ENCODE measurements around the gene PTDSS2. TPM values are rescaled to one million over a fixed set of nuclear protein-coding genes. Genes with fewer than 3 reads are reported as not detected.
A peak's percentile ranks its signal among the peaks of the same experiment; 100 is the strongest.

PTDSS2 gene
- total and polyA plus RNA-seq, 2 of the 13 experiments (the other 11 are each of a cell fraction or from before 2014, with no cell fraction given), result 21.7 to 26.4 TPM

- TF ChIP-seq ZNF576 (CRISPR knock-in tag; IDR thresholded peaks at IDR 0.05) (no peak), TOPORS (CRISPR knock-in tag; IDR thresholded peaks at IDR 0.05) (no peak), BCL3 (CRISPR knock-in tag; IDR thresholded peaks at IDR 0.05) (no peak), MIER3 (CRISPR knock-in tag; IDR thresholded peaks at IDR 0.05; ENCODE audit: borderline replicate concordance) (no peak), TBX2 (CRISPR knock-in tag; IDR thresholded peaks at IDR 0.05; ENCODE audit: borderline replicate concordance) (peak; percentile 73; the same call in 1 of the 2 replicates), HOXA7 (CRISPR knock-in tag; IDR thresholded peaks at IDR 0.05) (no peak), NFAT5 (CRISPR knock-in tag; IDR thresholded peaks at IDR 0.05) (no peak), ZNF496 (CRISPR knock-in tag; IDR thresholded peaks at IDR 0.05; ENCODE audit: insufficient replicate concordance) (no peak), TRIM24 (CRISPR knock-in tag; IDR thresholded peaks at IDR 0.05) (no peak), ZNF180 (CRISPR knock-in tag; IDR thresholded peaks at IDR 0.05; ENCODE audit: borderline replicate concordance, low read depth) (no peak), ZNF225 (CRISPR knock-in tag; IDR thresholded peaks at IDR 0.05) (no peak), FOXO1 (CRISPR knock-in tag; IDR thresholded peaks at IDR 0.05) (no peak), GFI1 (CRISPR knock-in tag; IDR thresholded peaks at IDR 0.05; ENCODE audit: borderline replicate concordance) (no peak), FIP1L1 (IDR thresholded peaks at IDR 0.05; ENCODE audit: borderline replicate concordance, insufficient read depth, low read depth, low read length) (no peak), IKZF5 (CRISPR knock-in tag; IDR thresholded peaks at IDR 0.05) (no peak), MNT (IDR thresholded peaks at IDR 0.05) (0 out of 2 replicates have a peak, but pooled peaks have one; percentile 3), ZNF629 (CRISPR knock-in tag; conservative IDR thresholded peaks at IDR 0.05) (no peak; the same call in 1 of the 2 replicates), KAT7 (CRISPR knock-in tag; IDR thresholded peaks at IDR 0.05; ENCODE audit: borderline replicate concordance) (no peak)
Measured at GRCh38 chr11:409600-410483, 40.2 kb upstream of the PTDSS2 start (continued).
